Large intestine (tissue), 3 donors: ENCODE measurements around the gene SOD1. TPM values are rescaled to one million over a fixed set of nuclear protein-coding genes. Genes with fewer than 3 reads are reported as not detected.
"Not testable (repeated sequence)": the region's sequence is repeated elsewhere in the genome, so short reads cannot be mapped to it uniquely, and the experiment has no call there.

Experiments
- DNase-seq, 2 donors: peaks; one replicate each; pipeline versions ENCODE4 v3.0.0 to v3.0.0-alpha.2; 2013
- H3K27ac ChIP-seq: one replicate; pipeline ENCODE4 v1.5.1; 2013; ENCODE audit warnings: low read length
- H3K27me3 ChIP-seq: 2 replicates; pipeline ENCODE4 v1.6.1; 2013; ENCODE audit warnings: low read length; ENCODE audit not compliant: control insufficient read depth, insufficient read depth
- H3K36me3 ChIP-seq: 2 replicates; pipeline ENCODE4 v1.6.1; 2013; ENCODE audit warnings: low read length; ENCODE audit not compliant: control insufficient read depth, insufficient read depth
- H3K4me1 ChIP-seq: one replicate; pipeline ENCODE4 v1.6.1; 2013; ENCODE audit warnings: low read length; ENCODE audit not compliant: control insufficient read depth, insufficient read depth
- H3K4me3 ChIP-seq: one replicate; pipeline ENCODE4 v1.5.1; 2013; ENCODE audit warnings: low read length
- H3K9me3 ChIP-seq: one replicate; pipeline ENCODE4 v1.6.1; 2013; ENCODE audit warnings: mild to moderate bottlenecking, low read depth, low read length, moderate library complexity; ENCODE audit not compliant: control insufficient read depth
- WGBS: methylation state at CpG from one replicate; pipeline ENCODE4 v1.1.5; 2013; ENCODE audit warnings: low lambda C conversion rate; ENCODE audit not compliant: insufficient coverage; 5-methylcytosine and 5-hydroxymethylcytosine counted together
- polyA plus RNA-seq: library from polyadenylated mRNA; unstranded; fragments of 120-200 nt; gene quantifications from one replicate; pipeline ENCODE4 v1.2.1, GENCODE V29; 2013

The SOD1 gene
- polyA plus RNA-seq, 1 donor = 184 TPM

DNA sequence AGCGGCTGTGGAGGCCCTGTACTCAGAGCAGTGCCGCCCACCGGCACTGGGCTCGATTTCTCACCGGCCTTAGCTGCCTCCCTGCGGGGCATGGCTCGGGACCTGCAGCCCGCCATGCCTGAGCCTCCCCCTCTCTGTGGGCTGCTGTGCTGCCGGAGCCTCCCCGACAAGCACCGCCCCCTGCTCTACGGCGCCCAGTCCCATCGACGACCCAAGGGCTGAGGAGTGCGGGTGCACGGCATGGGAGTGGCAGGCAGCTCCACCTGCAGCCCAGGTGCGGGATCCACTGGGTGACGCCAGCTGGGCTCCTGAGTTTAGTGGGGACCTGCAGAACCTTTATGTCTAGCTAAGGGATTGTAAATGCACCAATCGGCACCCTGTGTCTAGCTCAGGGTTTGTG lies 5.2 kb upstream of the SOD1 start:
- no peak overlapping the region for H3K4me3 ChIP-seq
- no peaks in the 10 kb centered on the region for H3K27me3 ChIP-seq
- no peak for DNase-seq
- no peaks in the 10 kb centered on the region for H3K4me1 ChIP-seq
- no peaks in the 10 kb centered on the region for H3K36me3 ChIP-seq
- H3K9me3 ChIP-seq = no peaks in the 10 kb centered on the region
- no peak overlapping the region for H3K27ac ChIP-seq
- WGBS = no CpG with 5 or more reads among the region's 20 CpGs

DNA sequence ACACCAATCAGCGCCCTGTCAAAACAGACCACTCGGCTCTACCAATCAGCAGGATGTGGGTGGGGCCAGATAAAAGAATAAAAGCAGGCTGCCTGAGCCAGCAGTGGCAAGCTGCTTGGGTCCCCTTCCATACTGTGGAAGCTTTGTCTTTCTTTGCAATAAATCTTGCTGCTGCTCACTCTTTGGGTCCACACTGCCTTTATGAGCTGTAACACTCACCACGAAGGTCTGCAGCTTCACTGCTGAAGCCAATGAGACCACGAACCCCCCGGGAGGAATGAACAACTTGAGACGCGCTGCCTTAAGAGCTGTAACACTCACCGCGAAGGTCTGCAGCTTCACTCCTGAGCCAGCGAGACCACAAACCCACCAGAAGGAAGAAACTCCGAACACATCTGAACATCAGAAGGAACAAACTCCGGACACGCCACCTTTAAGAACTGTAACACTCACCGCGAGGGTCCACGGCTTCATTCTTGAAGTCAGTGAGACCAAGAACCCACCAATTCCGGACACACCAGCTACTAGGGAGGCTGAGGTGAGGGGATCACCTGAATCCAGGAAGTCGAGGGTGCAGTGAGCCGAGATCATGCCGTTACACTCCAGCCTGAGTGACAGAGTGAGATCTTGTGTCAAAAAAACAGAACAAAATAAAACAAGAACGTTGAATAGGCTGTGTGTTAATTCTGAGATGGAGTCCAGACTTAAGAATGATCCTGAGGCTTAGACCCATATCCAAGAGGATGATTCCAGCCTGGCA lies 4.5 kb upstream of the SOD1 start:
- H3K36me3 ChIP-seq, H3K27me3 ChIP-seq, H3K9me3 ChIP-seq, DNase-seq, H3K4me1 ChIP-seq, H3K4me3 ChIP-seq, H3K27ac ChIP-seq: not testable (repeated sequence)
- WGBS = no CpG with 5 or more reads among the region's 21 CpGs

GRCh38 chr21:31656199-31657095 lies 3.0 kb upstream of the SOD1 start:
- Histone ChIP-seq H3K36me3 (no peaks in the 10 kb centered on the region), H3K4me1 (no peaks in the 10 kb centered on the region), H3K27ac (no peak overlapping the region), H3K27me3 (no peaks in the 10 kb centered on the region), H3K4me3 (no peak overlapping the region), H3K9me3 (no peaks in the 10 kb centered on the region)
- WGBS = 93% methylated on average over 3 of the region's 13 CpGs
- no peak for DNase-seq

DNA sequence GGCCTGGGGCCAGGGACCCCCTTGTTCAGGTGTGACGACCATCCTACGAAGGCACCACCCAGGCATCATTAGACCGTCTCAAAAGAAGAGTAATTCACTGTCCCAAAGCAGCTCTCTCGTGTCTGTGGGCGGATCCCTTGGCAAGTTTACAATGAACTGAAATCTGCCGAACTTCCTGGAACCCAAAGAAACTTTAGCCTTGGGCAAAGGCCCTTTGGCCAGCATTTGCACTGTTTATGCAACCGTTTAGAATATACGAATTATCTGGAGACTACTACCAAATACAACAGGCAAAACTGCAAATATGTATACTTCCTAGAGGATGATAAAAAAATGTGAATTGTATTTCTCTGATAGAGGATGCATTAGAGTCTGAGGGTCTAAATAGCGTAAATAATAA lies 1.4 kb upstream of the SOD1 start:
- peak in 1 of 2 donors; percentile 17 for DNase-seq
- H3K27me3 ChIP-seq = no peaks in the 10 kb centered on the region
- H3K4me3 ChIP-seq = no peak overlapping the region
- no peak overlapping the region for H3K27ac ChIP-seq
- H3K9me3 ChIP-seq = no peaks in the 10 kb centered on the region
- H3K36me3 ChIP-seq = no peaks in the 10 kb centered on the region
- no peaks in the 10 kb centered on the region for H3K4me1 ChIP-seq
- 100% methylated on average over 1 of the region's 9 CpGs for WGBS

- Histone ChIP-seq H3K9me3 (no peaks in the 10 kb centered on the region), H3K4me3 (peak overlapping the region; percentile 72), H3K4me1 (no peaks in the 10 kb centered on the region), H3K27me3 (no peaks in the 10 kb centered on the region), H3K36me3 (peaks cover 9% of the 10 kb centered on the region), H3K27ac (no peak overlapping the region)
- DNase-seq = no peak
- WGBS = no CpG with 5 or more reads among the region's 18 CpGs
These were observed 282 bp upstream of the SOD1 start for GRCh38 chr21:31659286-31659535.

GRCh38 chr21:31660259-31660565 lies 719 bp downstream of the SOD1 start:
- Histone ChIP-seq H3K27ac (no peak overlapping the region), H3K9me3 (no peaks in the 10 kb centered on the region), H3K4me1 (no peaks in the 10 kb centered on the region), H3K27me3 (no peaks in the 10 kb centered on the region), H3K4me3 (peak overlapping the region; percentile 53), H3K36me3 (peaks cover 11% of the 10 kb centered on the region)
- WGBS = no CpG with 5 or more reads among the region's 12 CpGs
- DNase-seq = no peak

GRCh38 chr21:31660591-31660990 lies 1.1 kb downstream of the SOD1 start:
- DNase-seq = no peak
- H3K27ac ChIP-seq = no peak overlapping the region
- H3K9me3 ChIP-seq = no peaks in the 10 kb centered on the region
- 58% methylated on average over 2 of the region's 8 CpGs for WGBS
- peaks cover 14% of the 10 kb centered on the region for H3K36me3 ChIP-seq
- H3K4me3 ChIP-seq = peak overlapping the region; percentile 53
- no peaks in the 10 kb centered on the region for H3K27me3 ChIP-seq
- no peaks in the 10 kb centered on the region for H3K4me1 ChIP-seq

GRCh38 chr21:31663584-31664249 lies 4.2 kb downstream of the SOD1 start:
- DNase-seq = no peak
- Histone ChIP-seq H3K27ac (no peak overlapping the region), H3K36me3 (peaks cover 26% of the 10 kb centered on the region), H3K27me3 (no peaks in the 10 kb centered on the region), H3K9me3 (no peaks in the 10 kb centered on the region), H3K4me3 (no peak overlapping the region), H3K4me1 (no peaks in the 10 kb centered on the region)
- no CpG with 5 or more reads among the region's 7 CpGs for WGBS

GRCh38 chr21:31665397-31665796 lies 5.9 kb downstream of the SOD1 start:
- Histone ChIP-seq H3K27ac (no peak overlapping the region), H3K4me3 (no peak overlapping the region), H3K36me3 (peaks cover 35% of the 10 kb centered on the region), H3K27me3 (no peaks in the 10 kb centered on the region), H3K4me1 (no peaks in the 10 kb centered on the region), H3K9me3 (no peaks in the 10 kb centered on the region)
- 92% methylated on average over 2 of the region's 8 CpGs for WGBS
- no peak for DNase-seq

- H3K4me1 ChIP-seq, DNase-seq, H3K9me3 ChIP-seq, H3K27ac ChIP-seq, H3K27me3 ChIP-seq, H3K4me3 ChIP-seq: not testable (repeated sequence)
- H3K36me3 ChIP-seq = peaks cover 38% of the 10 kb centered on the region
- no CpG with 5 or more reads among the region's 4 CpGs for WGBS
These were observed 6.4 kb downstream of the SOD1 start for GRCh38 chr21:31665869-31666268.
